Stimulated activated CD8-positive, alpha-beta memory T cell treated with anti-CD3 and anti-CD28 coated beads, Interleukin-12 subunit alpha, Interleukin-12 subunit beta, amount 100 ng/mL, for 4 hours (primary cell): ENCODE measurements around the gene TOM1L2.
A peak's percentile ranks its signal among the peaks of the same experiment; 100 is the strongest.

Source experiments
- DNase-seq: peaks from one replicate; pipeline ENCODE4 v3.0.0-alpha.2; 2020; ENCODE audit warnings: low read depth

Gene TOM1L2

GRCh38 chr17:17847118-17847689 is 125.0 kb downstream of the TOM1L2 start:
- no peak for DNase-seq

- DNase-seq: no peak
These were observed 125.6 kb downstream of the TOM1L2 start for GRCh38 chr17:17846645-17847044.

- DNase-seq: no peak
These were observed 126.2 kb downstream of the TOM1L2 start for GRCh38 chr17:17846003-17846402.

GRCh38 chr17:17845046-17845775 is 127.0 kb downstream of the TOM1L2 start:
- no peak for DNase-seq

GRCh38 chr17:17844500-17844899 is 127.7 kb downstream of the TOM1L2 start:
- DNase-seq: no peak

- DNase-seq: no peak
These were observed 128.1 kb downstream of the TOM1L2 start for GRCh38 chr17:17844079-17844478.

- DNase-seq: no peak
These were observed 129.1 kb downstream of the TOM1L2 start for GRCh38 chr17:17843096-17843495.

- no peak for DNase-seq
These were observed 129.9 kb downstream of the TOM1L2 start for GRCh38 chr17:17842111-17842876.

GRCh38 chr17:17841601-17842025 is 130.6 kb downstream of the TOM1L2 start:
- DNase-seq: no peak

- DNase-seq: no peak
These were observed 131.2 kb downstream of the TOM1L2 start for GRCh38 chr17:17840751-17841591.

GRCh38 chr17:17839791-17840707 is 132.2 kb downstream of the TOM1L2 start:
- DNase-seq: peak; percentile 73

- DNase-seq: no peak
These were observed 133.9 kb downstream of the TOM1L2 start for GRCh38 chr17:17837966-17838962.

GRCh38 chr17:17837380-17837821 is 134.8 kb downstream of the TOM1L2 start:
- DNase-seq: no peak

GRCh38 chr17:17836818-17837379 is 135.3 kb downstream of the TOM1L2 start, which contains the start of gene SREBF1:
Gene SREBF1 (minus strand): TSS chr17:17836986. CDS start chr17:17836817, 169 bp downstream.
- peak; percentile 55 for DNase-seq

GRCh38 chr17:17836250-17836817 is 135.9 kb downstream of the TOM1L2 start:
- DNase-seq: peak; percentile 95

GRCh38 chr17:17835415-17836249 is 136.6 kb downstream of the TOM1L2 start:
- no peak for DNase-seq

GRCh38 chr17:17834974-17835373 is 137.2 kb downstream of the TOM1L2 start:
- no peak for DNase-seq
